Measurements from ENCODE around the gene ARL5A.

- TF ChIP-seq EZH2 (IDR thresholded peaks at IDR 0.05; ENCODE audit: low read length, missing control alignments) = no peak
- no peak for TF ChIP-seq CTCF (conservative IDR thresholded peaks at IDR 0.05 in 1 of 2, IDR thresholded peaks at IDR 0.05 in 1 of 2; ENCODE audit: low read depth in 1 of 2, low read length in 2 of 2)
Observed at GRCh38 chr2:151777935-151778334, 50.3 kb downstream of the ARL5A start.

Data from fibroblast of lung (primary cell).